Smooth muscle cell (in vitro differentiated cells): ENCODE measurements around the gene AKIRIN1. TPM values are rescaled to one million over a fixed set of nuclear protein-coding genes. Genes with fewer than 3 reads are reported as not detected.

Source experiments
- DNase-seq: peaks from one replicate; lab custom pipeline; 2025; ENCODE audit not compliant: unreplicated experiment; lab: John Stamatoyannopoulos, UW
- H2AFZ ChIP-seq: fragments of 200-600 bp; sonication (generic); 2 replicates; pipeline ENCODE4 v1.6.0; 2016; ENCODE audit warnings: antibody characterized with exemption, low read depth, mild to moderate bottlenecking
- H3F3A ChIP-seq: fragments of 200-600 bp; sonication (generic); 2 replicates; pipeline ENCODE4 v1.6.0; 2017; ENCODE audit warnings: antibody characterized with exemption, low read depth
- H3K27ac ChIP-seq: fragments of 200-600 bp; sonication (generic); 2 replicates; pipeline ENCODE4 v1.5.1; 2016; ENCODE audit warnings: low read depth, mild to moderate bottlenecking
- H3K27me3 ChIP-seq: fragments of 200-600 bp; sonication (generic); 2 replicates; pipeline ENCODE4 v1.6.1; 2016; ENCODE audit warnings: low read depth, mild to moderate bottlenecking
- H3K36me3 ChIP-seq: fragments of 200-600 bp; sonication (generic); 2 replicates; pipeline ENCODE4 v1.5.1; 2016; ENCODE audit warnings: low read depth
- H3K4me1 ChIP-seq: fragments of 200-600 bp; sonication (generic); 2 replicates; pipeline ENCODE4 v1.5.1; 2016; ENCODE audit warnings: low read depth
- H3K4me2 ChIP-seq: fragments of 200-600 bp; sonication (generic); 2 replicates; pipeline ENCODE4 v1.6.0; 2016; ENCODE audit warnings: mild to moderate bottlenecking
- H3K4me3 ChIP-seq: fragments of 200-600 bp; sonication (generic); 2 replicates; pipeline ENCODE4 v1.5.1; 2016; ENCODE audit warnings: mild to moderate bottlenecking
- H3K79me2 ChIP-seq: fragments of 200-600 bp; sonication (generic); 2 replicates; pipeline ENCODE4 v1.6.0; 2016; ENCODE audit warnings: low read depth, mild to moderate bottlenecking
- H3K9ac ChIP-seq: fragments of 200-600 bp; sonication (generic); 2 replicates; pipeline ENCODE4 v1.6.0; 2016; ENCODE audit warnings: low read depth
- H3K9me3 ChIP-seq: fragments of 200-600 bp; sonication (generic); replicated peaks from 2 replicates; pipeline ENCODE4 v1.5.1; 2016; ENCODE audit warnings: low read depth
- H4K20me1 ChIP-seq: fragments of 200-600 bp; sonication (generic); 2 replicates; pipeline ENCODE4 v1.6.0; 2016; ENCODE audit warnings: low read depth
- CTCF ChIP-seq: fragments of 200-600 bp; sonication (generic); IDR thresholded peaks from 2 replicates; pipeline ENCODE4 v1.5.1; 2017; ENCODE audit warnings: borderline replicate concordance, mild to moderate bottlenecking, antibody characterized with exemption; ENCODE audit not compliant: insufficient read depth, poor library complexity, severe bottlenecking
- WGBS: methylation state at CpG from one replicate; pipeline ENCODE4 v1.1.7; 2016; ENCODE audit warnings: low lambda C conversion rate; 5-methylcytosine and 5-hydroxymethylcytosine counted together
- polyA plus RNA-seq: library from polyadenylated mRNA; unstranded; fragments of >200 nt; fragmentation: Nextera tagmentation; extraction: Ambion mirVana; gene quantifications from 2 replicates; pipeline ENCODE4 v1.2.1, GENCODE V29; 2016
- total RNA-seq: library from RNA; depleted of rRNA; stranded (reverse); fragments of >200 nt; gene quantifications from 2 replicates; pipeline ENCODE4 v1.2.3, GENCODE V29; 2014

AKIRIN1 gene
- total and polyA plus RNA-seq, 2 experiments from 2014 or later = 64.5 to 68.6 TPM

GRCh38 chr1:39036678-39037077 lies 45.6 kb downstream of the AKIRIN1 start:
- WGBS = 97% methylated on average over 5 of the region's 5 CpGs
- no peak overlapping the region for H2AFZ ChIP-seq
- H3K9ac ChIP-seq = no peak overlapping the region
- DNase-seq = no peak
- H3K27me3 ChIP-seq = no peaks in the 10 kb centered on the region
- no peak overlapping the region for H3K4me2 ChIP-seq
- TF ChIP-seq CTCF = no peak
- no peak overlapping the region for H3K27ac ChIP-seq
- H3K4me3 ChIP-seq = no peak overlapping the region
- peaks cover 12% of the 10 kb centered on the region for H3K79me2 ChIP-seq
- peaks cover 15% of the 10 kb centered on the region for H3K36me3 ChIP-seq
- H3K4me1 ChIP-seq = no peaks in the 10 kb centered on the region
- peaks cover 29% of the 10 kb centered on the region for H4K20me1 ChIP-seq
- H3K9me3 ChIP-seq = no peaks in the 10 kb centered on the region
- H3F3A ChIP-seq = no peaks in the 10 kb centered on the region

- Histone ChIP-seq H3K4me3 (no peak overlapping the region), H3K79me2 (no peaks in the 10 kb centered on the region), H3F3A (peaks cover 16% of the 10 kb centered on the region), H3K9me3 (no peaks in the 10 kb centered on the region), H3K9ac (no peak overlapping the region), H4K20me1 (no peaks in the 10 kb centered on the region), H3K36me3 (no peaks in the 10 kb centered on the region), H3K4me2 (no peak overlapping the region), H3K27me3 (no peaks in the 10 kb centered on the region), H3K27ac (no peak overlapping the region), H2AFZ (no peak overlapping the region), H3K4me1 (peaks cover 8% of the 10 kb centered on the region)
- no peak for DNase-seq
- 91% methylated on average over 3 of the region's 3 CpGs for WGBS
- no peak for TF ChIP-seq CTCF
These were observed 52.4 kb downstream of the AKIRIN1 start for GRCh38 chr1:39043513-39043912.

GRCh38 chr1:39044762-39045161 lies 53.7 kb downstream of the AKIRIN1 start:
- Histone ChIP-seq H3K9me3 (no peaks in the 10 kb centered on the region), H3K4me2 (no peak overlapping the region), H3F3A (peaks cover 16% of the 10 kb centered on the region), H4K20me1 (no peaks in the 10 kb centered on the region), H3K9ac (no peak overlapping the region), H2AFZ (no peak overlapping the region), H3K27ac (no peak overlapping the region), H3K4me1 (peaks cover 8% of the 10 kb centered on the region), H3K79me2 (no peaks in the 10 kb centered on the region), H3K36me3 (no peaks in the 10 kb centered on the region), H3K4me3 (no peak overlapping the region), H3K27me3 (no peaks in the 10 kb centered on the region)
- 96% methylated on average over 1 of the region's 1 CpG for WGBS
- no peak for TF ChIP-seq CTCF
- DNase-seq = no peak

GRCh38 chr1:39045231-39045630 lies 54.2 kb downstream of the AKIRIN1 start:
- Histone ChIP-seq H3K4me3 (no peak overlapping the region), H3K9ac (no peak overlapping the region), H3K79me2 (no peaks in the 10 kb centered on the region), H3K4me1 (peaks cover 8% of the 10 kb centered on the region), H3K9me3 (no peaks in the 10 kb centered on the region), H3K27me3 (no peaks in the 10 kb centered on the region), H4K20me1 (no peaks in the 10 kb centered on the region), H2AFZ (no peak overlapping the region), H3F3A (peaks cover 16% of the 10 kb centered on the region), H3K36me3 (no peaks in the 10 kb centered on the region), H3K27ac (no peak overlapping the region), H3K4me2 (no peak overlapping the region)
- DNase-seq = no peak
- no peak for TF ChIP-seq CTCF
- WGBS = 89% methylated on average over 8 of the region's 8 CpGs
